Dedifferentiated amniotic fluid mesenchymal stem cell (primary cell): ENCODE results near the gene HRCT1.

Experiments
- DNase-seq: peaks from one replicate; pipeline ENCODE4 v3.0.0-alpha.2; 2016; ENCODE audit errors: extremely low spot score

The HRCT1 gene

DNA sequence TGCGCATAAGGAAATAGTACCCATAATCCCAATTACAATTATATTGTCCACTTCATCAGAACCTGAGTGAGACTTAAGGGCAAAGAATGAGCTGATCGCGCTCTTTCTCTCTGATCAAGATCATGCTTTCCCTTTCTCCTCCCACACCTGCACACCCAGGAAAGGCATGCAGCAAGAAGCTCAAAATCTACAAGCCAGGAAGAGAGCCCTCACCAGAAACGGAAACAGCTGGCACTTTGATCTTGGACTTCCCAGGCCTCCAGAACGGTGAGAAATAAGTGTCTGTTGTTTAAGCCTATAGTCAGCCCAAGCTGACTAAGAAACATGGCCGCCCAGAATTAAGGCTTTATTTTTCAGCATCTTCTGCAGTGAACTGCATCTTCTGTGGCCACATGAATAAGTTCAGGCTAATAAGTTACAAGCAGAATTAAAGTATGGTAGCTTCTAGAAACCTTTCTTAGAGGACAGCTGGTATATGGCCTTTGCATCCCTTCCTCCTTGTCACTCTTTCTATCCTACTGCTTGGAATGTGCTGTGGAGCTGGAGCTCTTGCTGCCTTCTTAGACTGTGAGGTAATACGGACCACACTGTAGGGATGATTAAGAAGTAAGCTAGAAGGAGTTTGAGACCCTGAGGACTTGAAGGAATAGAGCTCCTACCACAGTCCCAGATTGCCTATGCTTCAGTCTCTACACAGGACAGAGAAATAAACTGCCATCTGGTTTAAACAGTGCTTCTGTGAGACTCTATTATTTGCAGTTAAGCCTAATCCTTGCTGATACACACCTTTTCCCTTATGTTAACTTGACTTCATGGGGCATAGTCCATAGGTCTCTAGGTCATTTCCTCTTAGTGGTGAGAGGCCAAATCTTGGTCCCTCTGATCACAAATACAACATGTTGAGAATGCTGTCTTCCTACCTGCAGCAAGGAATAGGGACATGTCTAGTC, 34.7 kb downstream of the HRCT1 start:
- DNase-seq: no peak

DNA sequence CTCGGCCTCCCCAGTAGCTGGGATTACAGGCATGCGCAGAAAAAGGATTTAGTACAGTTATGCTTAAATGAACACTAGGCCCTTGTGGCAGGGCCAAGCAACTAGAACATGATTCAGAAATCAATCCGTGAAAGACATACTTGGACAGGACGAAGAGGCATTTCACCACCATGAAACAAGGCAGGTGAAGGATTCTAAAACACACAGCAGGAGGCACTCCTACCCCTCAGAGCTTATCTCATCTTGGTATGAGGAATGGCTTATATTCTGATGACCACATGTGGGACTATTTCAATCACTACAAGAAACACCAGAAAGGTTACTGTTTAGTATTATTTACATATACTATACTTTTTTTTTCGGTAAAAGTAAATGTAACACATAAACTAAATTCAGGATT, 36.3 kb downstream of the HRCT1 start:
- no peak for DNase-seq

DNA sequence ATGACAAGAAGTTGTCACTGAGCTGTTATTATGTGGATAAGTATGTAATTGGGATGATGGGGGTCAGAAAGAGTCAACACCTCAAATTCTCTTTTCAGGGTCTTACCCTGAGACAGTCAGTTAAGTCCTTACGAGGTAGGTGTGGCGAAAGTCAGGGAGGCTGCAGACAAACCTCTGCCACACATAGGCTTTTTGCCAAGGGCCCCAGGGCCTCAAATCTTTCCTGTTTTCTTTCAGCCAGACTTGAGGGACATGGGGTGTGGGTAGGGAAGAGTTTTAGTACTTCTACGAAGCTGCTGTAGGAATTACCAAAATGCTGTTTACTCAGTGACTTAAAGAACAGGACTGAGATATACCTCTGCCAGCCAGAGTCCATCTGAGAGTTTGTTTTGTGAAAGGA, 38.2 kb downstream of the HRCT1 start:
- no peak for DNase-seq

DNA sequence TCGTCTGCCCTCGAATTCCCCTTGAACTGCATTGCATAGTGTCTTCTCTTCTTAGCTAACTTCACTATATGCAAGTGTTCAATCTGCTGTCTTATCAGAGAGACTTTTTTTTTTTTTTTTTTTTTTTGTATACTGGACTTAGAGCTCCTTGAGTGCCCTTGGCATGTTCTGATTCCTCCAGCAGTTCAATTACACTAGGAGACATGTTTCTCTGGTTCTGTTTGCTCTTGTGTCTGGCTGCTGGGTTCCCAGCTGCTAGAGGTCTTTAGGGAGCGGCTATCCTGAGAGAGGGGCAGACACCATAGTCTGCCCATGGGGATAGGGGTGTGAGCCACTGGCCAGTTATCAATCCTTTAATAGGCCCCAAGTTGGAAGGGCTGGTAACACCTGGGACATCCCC, 38.8 kb downstream of the HRCT1 start:
- DNase-seq: no peak

DNA sequence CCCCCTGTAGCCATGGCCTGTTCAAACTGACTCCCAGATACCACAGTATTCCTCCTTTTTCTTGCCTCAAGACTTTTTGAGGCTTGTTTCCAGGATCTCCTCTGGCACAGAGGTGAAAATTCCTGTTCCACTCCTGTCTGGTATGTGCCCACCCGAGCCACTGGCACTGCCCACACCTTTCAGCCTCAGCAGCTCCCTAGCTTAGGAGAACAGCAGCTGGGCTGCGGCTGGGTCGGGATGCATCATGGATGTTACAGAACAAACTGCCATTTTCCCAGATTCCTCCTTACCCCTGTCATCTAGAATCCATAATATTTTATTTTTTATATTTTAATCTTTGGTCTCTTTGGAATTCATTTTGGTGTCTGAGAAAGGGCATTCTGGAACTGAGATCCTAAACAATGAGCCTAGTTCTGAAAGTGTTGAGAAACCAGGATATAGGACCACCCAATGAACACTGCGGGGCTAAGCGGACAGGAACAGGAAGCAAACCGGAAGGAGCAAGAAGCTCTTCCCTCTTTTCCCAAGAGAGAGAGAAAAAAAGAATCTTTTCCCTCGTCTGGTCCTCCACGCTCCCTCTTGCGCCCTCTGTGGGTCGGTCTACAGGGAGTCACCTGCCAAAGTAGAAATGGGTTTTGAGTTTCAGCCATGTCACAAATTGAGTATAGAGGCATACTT, 39.5 kb downstream of the HRCT1 start:
- DNase-seq: peak; percentile 86

DNA sequence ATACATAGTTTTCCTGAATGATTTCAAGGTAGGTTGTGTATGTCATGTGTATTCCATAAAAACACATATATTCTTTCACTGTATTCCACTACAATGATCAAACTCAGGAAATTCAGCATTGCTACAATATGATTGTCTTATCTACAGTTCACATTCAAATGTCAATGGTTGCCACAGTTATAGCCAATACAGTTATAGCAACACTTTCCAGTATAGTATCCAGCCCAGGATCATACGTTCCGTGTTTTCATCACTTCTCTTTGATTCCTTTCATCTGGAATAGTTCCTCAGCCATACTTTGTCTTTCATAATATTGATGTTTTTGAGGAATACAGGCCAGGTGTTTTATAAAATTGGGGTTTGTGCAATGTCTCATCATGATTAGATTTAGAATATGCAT, 42.4 kb downstream of the HRCT1 start:
- no peak for DNase-seq

DNA sequence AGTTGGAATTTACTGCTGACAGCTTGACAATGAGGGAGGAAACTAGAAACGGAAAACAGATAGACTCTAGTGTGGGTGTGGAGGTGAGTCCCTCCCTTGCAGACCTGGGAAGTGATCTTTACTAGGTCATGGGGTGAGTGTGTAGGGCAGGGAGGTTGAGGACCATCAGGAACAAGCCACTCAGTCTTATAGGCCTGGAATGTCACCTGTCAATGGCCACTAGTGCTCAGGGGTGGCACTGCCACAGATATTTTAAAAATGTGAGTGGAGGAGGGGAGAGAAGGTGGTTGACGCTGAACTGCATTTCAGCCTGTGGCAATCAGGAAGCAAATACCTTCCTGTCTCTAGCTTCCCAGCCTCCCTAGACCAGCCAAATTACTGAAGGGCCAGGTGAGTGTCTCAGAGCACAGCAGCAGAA, 42.9 kb downstream of the HRCT1 start:
- no peak for DNase-seq

DNA sequence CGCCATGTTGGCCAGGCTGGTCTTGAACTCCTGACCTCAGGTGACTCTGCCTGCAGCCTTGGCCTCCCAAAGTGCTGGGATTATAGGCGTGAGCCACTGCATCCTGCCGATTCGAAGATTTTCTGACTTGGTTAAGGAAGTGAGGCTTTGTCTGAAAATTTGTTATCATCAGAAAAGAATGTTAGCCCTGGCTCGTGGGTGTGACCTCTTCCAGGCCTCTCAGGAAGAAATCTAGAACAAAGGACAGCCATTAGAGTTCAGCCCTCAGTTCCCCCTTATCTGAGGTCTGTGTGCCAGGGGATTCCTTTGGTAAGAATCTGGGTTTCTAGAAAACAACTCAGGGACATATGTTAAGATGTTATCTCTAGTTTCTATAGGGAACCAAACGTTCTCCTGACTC, 45.7 kb downstream of the HRCT1 start:
- DNase-seq: peak; percentile 32

DNA sequence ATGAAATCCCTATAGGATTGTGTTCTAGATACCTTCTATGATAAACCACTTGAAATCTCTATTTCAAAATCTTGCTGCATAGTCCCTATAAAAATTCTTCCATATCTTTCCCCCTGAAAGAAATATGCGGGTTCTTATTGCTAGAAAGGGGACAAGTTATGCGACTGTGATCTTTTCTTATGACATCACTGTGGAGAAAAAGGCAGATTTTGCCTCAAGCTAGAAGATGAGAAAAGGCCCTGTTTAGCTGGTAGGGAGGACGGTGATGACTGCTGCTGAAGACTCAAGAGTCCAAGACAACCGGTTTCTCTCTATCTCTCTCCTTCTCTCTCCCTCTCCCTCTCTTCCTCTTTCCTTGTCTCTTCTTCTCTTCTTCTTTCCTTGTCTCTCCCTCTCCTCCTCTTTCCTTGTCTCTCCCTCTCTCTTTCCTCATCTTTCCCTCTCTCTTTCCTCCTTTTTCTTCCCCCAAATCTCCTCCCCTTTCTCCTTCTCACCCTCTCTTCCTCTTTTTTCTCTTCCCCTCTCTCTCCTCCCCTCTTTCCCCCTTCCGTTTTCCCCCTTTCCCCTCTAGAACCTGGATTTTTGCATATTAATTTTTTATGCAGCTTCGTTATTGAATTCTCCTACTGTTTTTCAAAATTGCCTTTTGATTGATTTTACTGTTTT, 46.7 kb downstream of the HRCT1 start:
- peak; percentile 1 for DNase-seq

DNA sequence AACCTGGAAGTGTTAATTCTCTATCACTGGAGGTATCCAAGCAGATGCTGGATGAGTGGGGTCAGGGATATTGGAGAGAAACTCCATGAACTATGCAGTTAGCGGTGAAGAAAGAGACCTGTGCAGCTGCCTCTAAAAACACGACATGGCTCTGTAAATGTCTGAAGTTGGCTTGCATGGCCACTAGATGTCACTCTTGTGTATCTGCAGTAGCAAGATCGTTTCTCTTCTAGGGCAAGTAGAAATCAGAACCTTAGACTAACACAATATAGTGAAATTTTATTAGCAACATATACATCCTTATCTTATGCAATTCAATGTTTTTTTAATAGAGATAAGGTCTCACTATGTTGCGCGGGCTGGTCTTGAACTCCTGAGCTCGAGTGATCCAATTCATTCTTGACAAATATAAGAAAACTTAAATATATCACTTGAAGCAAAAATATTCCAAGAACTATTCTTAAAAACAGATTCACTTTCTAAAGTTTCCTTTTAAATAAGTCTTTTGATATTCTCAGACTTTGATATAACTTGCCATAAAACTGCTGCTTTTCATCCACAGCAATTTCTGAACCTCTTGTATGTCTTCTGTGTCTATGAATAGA, 49.0 kb downstream of the HRCT1 start:
- peak; percentile 86 for DNase-seq

DNA sequence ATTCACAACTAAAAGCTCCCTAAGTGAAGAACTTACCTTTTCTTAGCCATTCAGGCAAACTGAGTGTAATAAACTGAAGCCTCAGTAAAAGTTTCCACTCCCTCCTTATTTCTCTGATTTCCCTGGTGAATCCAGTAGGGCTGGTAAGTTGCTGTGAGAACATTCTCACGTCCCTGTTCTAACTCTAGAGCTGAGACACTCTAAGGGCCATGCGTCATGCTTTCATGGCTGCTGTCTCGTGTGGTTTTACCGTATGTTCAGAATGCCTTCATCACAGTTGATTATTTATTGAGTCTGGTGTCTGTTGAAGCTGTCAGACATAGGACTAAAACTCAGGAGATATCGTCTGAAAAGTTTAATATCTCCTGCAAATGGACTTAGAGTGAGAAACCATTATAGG, 50.6 kb downstream of the HRCT1 start:
- no peak for DNase-seq
